Prostate gland (tissue), 2 donors: ENCODE results near the gene LPP. TPM values are rescaled to one million over a fixed set of nuclear protein-coding genes. Genes with fewer than 3 reads are reported as not detected.
"Not testable (repeated sequence)": the region's sequence is repeated elsewhere in the genome, so short reads cannot be mapped to it uniquely, and the experiment has no call there.

ENCODE experiments used
- DNase-seq: peaks from one replicate; pipeline ENCODE4 v3.0.0-alpha.2; 2019; ENCODE audit warnings: low spot score
- H3K27ac ChIP-seq, 2 donors: fragments of 200-600 bp; sonication (generic); 2 replicates each; pipeline ENCODE4 v1.5.1; 2017 to 2019
- H3K27me3 ChIP-seq: fragments of 200-600 bp; sonication (generic); replicated peaks from 2 replicates; pipeline ENCODE4 v1.5.1; 2019; ENCODE audit not compliant: insufficient read depth
- H3K36me3 ChIP-seq, 2 donors: fragments of 200-600 bp; sonication (generic); 1 replicate in 1 of 2; 2 replicates in 1 of 2; pipeline versions ENCODE4 v1.5.1 to v1.8.1; 2017 to 2019
- H3K4me1 ChIP-seq: fragments of 200-600 bp; sonication (generic); replicated peaks from 2 replicates; pipeline ENCODE4 v1.5.1; 2019
- H3K4me3 ChIP-seq, 2 donors: fragments of 200-600 bp; sonication (generic); 2 replicates each; pipeline ENCODE4 v1.5.1; 2017 to 2019
- H3K9me3 ChIP-seq: fragments of 200-600 bp; sonication (generic); 2 replicates; pipeline ENCODE4 v1.5.1; 2017
- CTCF ChIP-seq, 4 experiments: fragments of 200-600 bp in 2 of 4; fragments of 450-650 bp in 2 of 4; sonication (generic) in 2 of 4; IDR thresholded peaks; 1 replicate in 3 of 4; 2 replicates in 1 of 4; pipeline ENCODE4 v1.5.1; 2016 to 2019; ENCODE audit warnings: antibody characterized with exemption in 4 of 4, mild to moderate bottlenecking in 2 of 4, moderate library complexity in 2 of 4
- POLR2A ChIP-seq: fragments of 450-650 bp; IDR thresholded peaks from one replicate; pipeline ENCODE4 v1.6.1; 2016; ENCODE audit warnings: antibody characterized with exemption, mild to moderate bottlenecking
- POLR2AphosphoS5 ChIP-seq: sonication (generic); formaldehyde crosslinking; IDR thresholded peaks from one replicate; pipeline ENCODE4 v1.6.1; 2017; ENCODE audit warnings: antibody characterized with exemption
- WGBS: methylation state at CpG from one replicate; pipeline ENCODE4 v1.1.5; 2018; 5-methylcytosine and 5-hydroxymethylcytosine counted together
- intact Hi-C: fragments of 100-400 bp; cut with DNase I; formaldehyde crosslinking; loops from one replicate; pipeline ENCODE4 v1.14.2; 2022
- total RNA-seq, 2 donors: library from RNA; depleted of rRNA; stranded (reverse); fragments of >200 nt; gene quantifications; one replicate each; pipeline ENCODE4 v1.1.0, GENCODE V29; 2016

Gene LPP
- total RNA-seq, 2 donors from 2014 or later: 219 to 248 TPM

GRCh38 chr3:188128905-188129304 is 25.1 kb upstream of the LPP start:
- H3K4me1 ChIP-seq: no peaks in the 10 kb centered on the region
- H3K36me3 ChIP-seq: no peaks in the 10 kb centered on the region
- no peak for TF ChIP-seq CTCF (IDR thresholded peaks at IDR 0.05)
- no peak for TF ChIP-seq POLR2AphosphoS5
- no peak for TF ChIP-seq POLR2A
- no peak for DNase-seq
- intact Hi-C loops: loop anchor here (5.0 kb wide), 1 partner anchor 72 kb away; no protein-coding TSS in a partner anchor
- no peak overlapping the region for H3K27ac ChIP-seq
- no peak overlapping the region for H3K4me3 ChIP-seq
- H3K27me3 ChIP-seq: no peaks in the 10 kb centered on the region
- no peaks in the 10 kb centered on the region for H3K9me3 ChIP-seq
- WGBS: 39% methylated on average over 1 of the region's 1 CpG

GRCh38 chr3:188131023-188131422 is 22.9 kb upstream of the LPP start:
- H3K4me3 ChIP-seq, H3K36me3 ChIP-seq, H3K27me3 ChIP-seq, H3K9me3 ChIP-seq, H3K4me1 ChIP-seq, intact Hi-C loops, DNase-seq, H3K27ac ChIP-seq: not testable (repeated sequence)
- WGBS: 93% methylated on average over 2 of the region's 2 CpGs

- no peaks in the 10 kb centered on the region for H3K36me3 ChIP-seq
- WGBS: 94% methylated on average over 5 of the region's 5 CpGs
- intact Hi-C loops: no loop called here
- TF ChIP-seq POLR2A: no peak
- no peaks in the 10 kb centered on the region for H3K27me3 ChIP-seq
- no peaks in the 10 kb centered on the region for H3K9me3 ChIP-seq
- no peak overlapping the region for H3K27ac ChIP-seq
- no peaks in the 10 kb centered on the region for H3K4me1 ChIP-seq
- H3K4me3 ChIP-seq: no peak overlapping the region
- DNase-seq: no peak
Observed at GRCh38 chr3:188133219-188133618, 20.7 kb upstream of the LPP start.

- H3K27me3 ChIP-seq: no peaks in the 10 kb centered on the region
- no peaks in the 10 kb centered on the region for H3K36me3 ChIP-seq
- H3K4me3 ChIP-seq: no peak overlapping the region
- TF ChIP-seq POLR2A (no peak), CTCF (IDR thresholded peaks at IDR 0.05) (no peak), POLR2AphosphoS5 (no peak)
- WGBS: over 99% methylated on average over 6 of the region's 6 CpGs
- H3K4me1 ChIP-seq: no peaks in the 10 kb centered on the region
- H3K9me3 ChIP-seq: no peaks in the 10 kb centered on the region
- H3K27ac ChIP-seq: no peak overlapping the region
- intact Hi-C loops: no loop called here
- no peak for DNase-seq
Observed at GRCh38 chr3:188133646-188134045, 20.3 kb upstream of the LPP start.

- Histone ChIP-seq H3K4me1 (no peaks in the 10 kb centered on the region), H3K27ac (no peak overlapping the region), H3K27me3 (no peaks in the 10 kb centered on the region), H3K36me3 (no peaks in the 10 kb centered on the region), H3K4me3 (no peak overlapping the region), H3K9me3 (no peaks in the 10 kb centered on the region)
- no peak for DNase-seq
- TF ChIP-seq CTCF (IDR thresholded peaks at IDR 0.05): no peak
- no peak for TF ChIP-seq POLR2AphosphoS5
- TF ChIP-seq POLR2A: no peak
- intact Hi-C loops: no loop called here
- WGBS: 88% methylated on average over 1 of the region's 1 CpG
Observed at GRCh38 chr3:188134079-188134478, 19.9 kb upstream of the LPP start.

GRCh38 chr3:188134856-188135255 is 19.1 kb upstream of the LPP start:
- H3K9me3 ChIP-seq: no peaks in the 10 kb centered on the region
- no peaks in the 10 kb centered on the region for H3K27me3 ChIP-seq
- WGBS: 100% methylated on average over 1 of the region's 1 CpG
- no peaks in the 10 kb centered on the region for H3K4me1 ChIP-seq
- TF ChIP-seq POLR2A (no peak), POLR2AphosphoS5 (no peak), CTCF (IDR thresholded peaks at IDR 0.05) (no peak)
- intact Hi-C loops: no loop called here
- no peak overlapping the region for H3K4me3 ChIP-seq
- H3K27ac ChIP-seq: no peak overlapping the region
- H3K36me3 ChIP-seq: no peaks in the 10 kb centered on the region
- DNase-seq: no peak
